Stimulated activated CD4-positive, alpha-beta T cell treated with anti-CD3 and anti-CD28 coated beads, Interleukin-15, amount 100 ng/mL, for 1 hour (primary cell): Measurements from ENCODE around the gene WDR49.

Experiments used
- DNase-seq, 2 donors: peaks; one replicate each; pipeline ENCODE4 v3.0.0-alpha.2; 2020; ENCODE audit warnings: low read depth in 1 of 2, low spot score in 1 of 2

The WDR49 gene

DNA sequence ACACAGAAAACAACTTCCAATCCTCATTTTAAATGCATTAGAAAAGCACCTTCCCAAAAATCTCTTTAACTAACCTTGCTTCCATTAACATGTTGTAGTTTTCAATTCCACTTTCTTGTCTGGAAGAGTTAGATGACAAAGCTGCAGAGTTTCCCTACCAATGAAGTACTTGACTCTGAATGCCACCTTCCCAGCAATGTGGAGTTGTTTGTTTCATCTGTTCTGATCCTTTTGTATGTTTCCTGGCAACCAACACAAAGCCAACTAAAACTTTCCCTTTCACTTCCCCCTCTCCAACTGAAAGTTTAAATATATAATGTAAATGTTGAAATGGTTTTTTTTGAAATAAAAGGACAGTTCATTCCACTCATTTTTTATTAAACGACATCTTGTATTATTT, at the start of gene WDR49:
Gene WDR49, minus strand, starts transcription at position 183 of the 400 bp plus-strand sequence. CDS start 517 bp downstream, outside the sequence.
- no peak for DNase-seq

DNA sequence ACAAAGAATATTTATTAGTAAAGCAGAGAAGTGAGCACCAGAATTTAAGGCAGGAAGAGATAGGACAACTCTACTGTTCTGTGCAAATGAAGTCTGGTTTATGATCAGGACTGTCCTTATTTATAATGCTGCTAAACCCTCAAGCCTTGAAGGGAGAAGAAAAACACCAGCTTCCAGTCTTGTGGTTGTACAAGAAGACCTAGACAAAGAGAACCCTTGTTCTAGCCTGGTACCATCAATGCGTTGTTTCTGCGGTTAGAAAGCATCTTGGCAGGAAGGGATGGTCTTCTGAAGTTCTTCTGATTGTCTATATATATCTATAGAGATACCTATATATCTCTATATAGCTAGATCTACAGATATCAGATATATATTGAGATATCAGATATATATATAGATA, 47.2 kb upstream of the WDR49 start:
- no peak for DNase-seq

DNA sequence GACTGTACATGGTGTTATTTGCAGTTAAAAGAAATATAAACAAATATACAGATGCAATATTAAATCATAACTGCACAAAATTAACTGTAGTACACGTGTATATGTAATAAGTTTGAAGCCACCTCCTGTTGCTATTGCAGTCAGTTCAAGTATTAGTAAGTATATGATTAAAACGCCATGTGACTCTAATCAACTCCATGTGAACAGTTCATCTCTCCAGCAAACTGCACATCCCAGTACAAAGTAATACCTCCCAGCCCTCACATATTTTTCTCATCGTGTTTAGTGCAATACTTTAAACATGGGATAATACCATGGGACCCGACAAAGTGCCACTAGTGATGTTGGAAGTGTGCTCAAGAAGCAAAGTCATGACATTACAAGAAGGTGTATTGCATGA, 46.3 kb upstream of the WDR49 start:
- no peak for DNase-seq

GRCh38 chr3:167694121-167694520, 40.4 kb upstream of the WDR49 start:
- no peak for DNase-seq

- DNase-seq: no peak
Observed at GRCh38 chr3:167691366-167691765, 37.6 kb upstream of the WDR49 start.

DNA sequence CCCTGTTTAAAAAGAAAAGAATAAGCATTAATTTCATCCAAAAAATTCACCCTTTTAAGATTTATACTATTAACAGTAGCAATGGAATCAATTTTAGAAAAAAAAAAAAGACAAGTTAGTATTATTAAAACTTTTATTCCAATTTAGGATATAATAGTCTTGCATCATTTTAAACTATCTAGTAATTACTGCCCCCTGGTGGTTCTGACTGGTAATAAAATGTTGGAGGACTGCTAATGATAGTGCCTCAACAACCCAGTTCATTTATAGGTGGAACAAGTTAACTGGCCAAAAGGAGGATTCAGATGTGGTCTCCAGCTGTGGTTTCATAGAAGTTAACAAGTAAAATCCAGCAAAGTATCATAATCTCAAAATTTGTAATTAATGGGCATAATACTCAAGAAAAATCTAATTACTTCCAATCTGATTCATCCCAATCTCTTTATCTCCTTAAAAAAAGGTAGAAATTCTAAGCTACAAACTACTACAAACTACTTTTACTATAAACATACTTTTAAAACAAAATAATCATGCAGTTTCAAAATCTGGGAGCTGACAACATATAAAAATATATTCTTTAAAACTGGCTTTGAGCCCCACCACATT, 30.7 kb upstream of the WDR49 start:
- no peak for DNase-seq

GRCh38 chr3:167679526-167679925, 25.8 kb upstream of the WDR49 start:
- no peak for DNase-seq

- DNase-seq: no peak
Observed at GRCh38 chr3:167675848-167676247, 22.1 kb upstream of the WDR49 start.

DNA sequence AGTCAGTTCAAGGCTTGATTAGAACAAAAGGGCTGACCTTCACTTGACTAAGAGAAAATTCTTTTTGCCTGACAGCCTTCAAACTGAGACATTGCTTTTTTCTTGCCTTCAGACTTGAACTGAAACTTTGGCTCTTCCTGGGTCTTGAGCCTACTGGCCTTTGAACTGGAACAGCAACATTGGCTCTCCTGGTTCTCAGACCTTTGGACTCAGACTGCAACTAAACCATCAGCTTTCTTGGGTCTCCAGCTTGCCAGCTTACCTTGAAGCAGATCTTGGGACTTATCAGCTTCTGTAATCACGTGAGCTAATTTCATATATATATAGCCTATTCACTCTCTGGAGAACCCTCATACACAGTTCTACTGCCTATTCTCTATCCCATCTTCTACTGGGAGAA, 19.5 kb upstream of the WDR49 start:
- DNase-seq: no peak

GRCh38 chr3:167671878-167672427, 18.2 kb upstream of the WDR49 start:
- no peak for DNase-seq

DNA sequence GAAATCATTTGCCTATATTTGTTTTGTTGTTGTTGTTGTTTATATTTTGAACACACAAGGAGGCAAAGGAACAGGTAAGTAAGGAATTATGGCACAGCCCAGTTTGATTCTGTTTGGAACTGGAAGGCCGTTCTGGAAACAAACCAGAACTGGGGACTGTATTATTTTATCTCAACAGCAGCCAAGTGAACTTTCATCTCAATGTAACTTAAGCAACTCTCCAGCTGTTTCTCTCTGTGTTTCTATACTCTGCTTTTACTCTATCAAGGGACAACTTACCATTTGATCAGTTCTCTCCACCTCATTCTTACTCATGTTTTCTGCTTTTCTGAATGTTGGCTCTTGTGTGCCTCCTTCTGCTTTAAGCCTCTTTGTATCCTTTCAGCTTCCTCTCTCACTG, 16.0 kb upstream of the WDR49 start:
- no peak for DNase-seq

- DNase-seq: no peak
Observed at GRCh38 chr3:167668651-167669050, 14.9 kb upstream of the WDR49 start.

- DNase-seq: no peak
Observed at GRCh38 chr3:167666563-167666962, 12.8 kb upstream of the WDR49 start.

- no peak for DNase-seq
Observed at GRCh38 chr3:167662919-167663400, 9.2 kb upstream of the WDR49 start.

GRCh38 chr3:167657684-167658225, 4.0 kb upstream of the WDR49 start:
- no peak for DNase-seq

DNA sequence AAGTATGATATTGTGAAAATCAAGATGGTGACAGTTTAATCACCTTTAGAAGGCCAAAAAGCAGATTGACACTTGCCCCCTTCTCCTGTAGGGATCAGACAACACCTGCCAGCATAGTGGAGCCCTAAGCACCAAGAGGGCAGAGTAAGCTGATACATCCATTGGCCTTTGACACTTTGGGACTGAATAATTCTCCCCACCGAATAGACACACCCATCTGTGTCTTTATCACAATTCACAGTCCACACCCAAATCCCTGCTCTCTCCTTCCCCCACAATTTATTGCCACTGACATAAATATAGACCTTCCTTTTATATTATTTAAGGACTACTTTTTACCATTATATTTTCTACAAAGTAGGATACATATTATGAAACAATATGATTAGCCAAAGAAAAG, 3.1 kb upstream of the WDR49 start:
- DNase-seq: no peak

- DNase-seq: no peak
Observed at GRCh38 chr3:167653155-167653554, 587 bp downstream of the WDR49 start.

DNA sequence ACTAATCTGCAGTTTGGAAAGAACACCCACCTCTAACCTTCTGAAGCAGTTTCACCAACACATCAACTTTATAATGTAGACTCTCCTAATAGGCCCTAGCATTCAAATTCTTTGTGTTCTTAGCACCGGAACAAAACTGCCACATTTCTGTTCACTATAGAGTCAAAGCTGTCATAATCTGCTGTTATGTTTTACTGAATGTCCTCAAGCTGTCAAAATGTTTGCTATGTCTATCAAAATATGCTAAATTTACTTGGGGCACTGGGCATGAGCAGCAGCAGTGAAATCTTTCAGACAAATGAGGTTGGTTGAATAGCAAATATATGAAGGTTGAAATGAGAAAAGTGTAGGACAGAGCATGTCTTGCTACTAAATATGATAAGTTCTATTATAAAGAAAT, 1.9 kb downstream of the WDR49 start:
- DNase-seq: no peak

GRCh38 chr3:167650459-167650858, 3.3 kb downstream of the WDR49 start:
- DNase-seq: no peak

DNA sequence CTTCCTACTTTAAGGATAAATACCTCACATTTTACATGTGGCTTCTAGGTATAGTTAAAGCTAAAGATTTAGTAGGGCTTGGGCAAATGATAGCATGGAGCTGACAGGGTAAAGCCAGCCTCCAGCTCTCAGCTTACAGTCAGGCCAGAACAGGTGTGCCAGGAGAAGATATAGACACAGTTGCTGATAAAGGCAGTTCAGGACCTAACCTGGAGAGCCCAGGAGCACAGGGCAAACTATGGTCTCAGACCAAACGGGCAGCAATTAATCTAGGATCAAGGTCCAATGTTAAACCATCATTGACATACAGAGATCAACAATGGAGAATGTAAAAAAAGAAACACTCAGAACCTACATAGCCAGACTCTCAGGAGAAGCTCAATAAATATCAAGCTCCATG, 4.0 kb downstream of the WDR49 start:
- DNase-seq: no peak

DNA sequence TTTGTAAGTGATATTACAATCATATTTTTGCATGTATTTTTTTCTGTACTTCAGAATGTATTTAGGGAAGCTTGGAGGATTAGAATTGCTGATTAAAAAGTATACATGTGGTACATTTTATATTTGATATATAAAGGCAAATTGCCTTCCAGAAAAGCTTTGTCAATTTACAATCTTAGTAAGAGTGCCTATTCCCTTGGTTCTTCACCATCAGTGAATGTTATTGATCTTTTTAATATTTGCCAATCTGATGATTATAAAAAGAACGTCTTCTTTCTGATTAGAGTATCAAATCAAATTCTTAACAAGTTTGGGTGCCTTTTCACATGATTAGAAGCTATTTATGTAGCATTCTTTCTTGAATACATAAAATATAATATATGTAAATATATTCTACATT, 9.1 kb downstream of the WDR49 start:
- DNase-seq: no peak

DNA sequence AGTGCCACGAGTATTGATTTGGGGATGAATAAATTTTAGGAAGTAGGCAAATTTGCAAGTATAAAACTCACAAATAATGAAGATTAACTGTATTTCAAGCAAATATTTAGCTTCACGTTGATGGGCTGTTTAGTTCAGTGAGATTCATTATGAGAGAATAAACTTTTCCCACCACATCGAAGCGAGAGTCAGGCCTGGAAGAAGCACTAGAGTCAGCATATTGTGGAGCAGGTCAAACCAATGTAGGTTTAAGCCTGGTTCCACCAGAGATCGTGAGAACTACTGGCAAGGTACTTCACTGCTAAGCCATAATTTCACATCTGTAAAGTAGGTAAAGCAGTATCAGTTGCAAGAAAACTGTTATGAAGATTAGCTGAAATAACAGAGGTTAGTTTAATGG, 22.3 kb downstream of the WDR49 start:
- DNase-seq: no peak

DNA sequence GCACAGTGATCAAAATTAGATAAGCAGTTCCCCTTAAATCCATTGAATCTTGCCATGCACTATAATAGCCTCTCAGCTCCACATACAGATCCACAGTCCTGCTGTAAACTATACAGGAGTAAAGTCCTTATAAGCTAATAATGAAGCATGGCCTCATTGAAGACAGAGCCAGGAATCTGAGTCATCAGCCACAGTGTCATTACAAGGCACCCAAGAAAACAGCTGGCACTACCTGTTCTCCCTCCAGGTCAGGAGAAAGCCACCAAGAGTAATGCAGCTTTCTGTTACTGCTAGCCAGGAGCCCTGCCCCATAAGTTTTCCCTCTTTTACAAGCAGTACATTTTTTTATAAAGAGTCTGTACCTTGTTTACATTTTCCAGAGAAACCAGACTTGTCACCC, 27.3 kb downstream of the WDR49 start:
- DNase-seq: no peak
